ENCODE results near the gene TNIK. TPM values are rescaled to one million over a fixed set of nuclear protein-coding genes. Genes with fewer than 3 reads are reported as not detected.

TNIK gene
- total RNA-seq, 1 donor from 2014 or later = 27.4 TPM

DNA sequence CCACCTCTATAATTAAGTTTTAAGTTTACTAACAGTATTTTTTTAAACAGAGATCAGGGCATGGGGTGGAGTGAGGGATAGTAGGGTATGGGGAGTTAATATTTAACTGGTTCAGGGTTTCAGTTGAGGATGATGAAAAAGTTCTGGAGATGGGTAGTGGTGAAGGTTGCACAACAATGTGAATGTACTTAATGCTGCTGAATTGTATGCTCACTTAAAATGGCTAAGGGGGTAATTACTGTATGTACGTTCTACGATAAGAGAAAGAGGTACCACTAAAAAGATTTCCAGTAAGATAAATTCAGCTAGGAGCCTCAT lies 101.4 kb downstream of the TNIK start:
- no peak for DNase-seq
- Mint-ChIP-seq H3K4me1 (peaks cover 28% of the 10 kb centered on the region), H3K4me3 (no peak overlapping the region), H3K36me3 (ENCODE audit: low read depth) (peaks cover 14% of the 10 kb centered on the region), H3K27ac (no peak overlapping the region), H3K9me3 (no peaks in the 10 kb centered on the region), H3K27me3 (no peaks in the 10 kb centered on the region)
- intact Hi-C loops (cut with micrococcal nuclease) = loop anchor here (5.0 kb wide), 1 partner anchor 98 kb away; no protein-coding TSS in a partner anchor

DNA sequence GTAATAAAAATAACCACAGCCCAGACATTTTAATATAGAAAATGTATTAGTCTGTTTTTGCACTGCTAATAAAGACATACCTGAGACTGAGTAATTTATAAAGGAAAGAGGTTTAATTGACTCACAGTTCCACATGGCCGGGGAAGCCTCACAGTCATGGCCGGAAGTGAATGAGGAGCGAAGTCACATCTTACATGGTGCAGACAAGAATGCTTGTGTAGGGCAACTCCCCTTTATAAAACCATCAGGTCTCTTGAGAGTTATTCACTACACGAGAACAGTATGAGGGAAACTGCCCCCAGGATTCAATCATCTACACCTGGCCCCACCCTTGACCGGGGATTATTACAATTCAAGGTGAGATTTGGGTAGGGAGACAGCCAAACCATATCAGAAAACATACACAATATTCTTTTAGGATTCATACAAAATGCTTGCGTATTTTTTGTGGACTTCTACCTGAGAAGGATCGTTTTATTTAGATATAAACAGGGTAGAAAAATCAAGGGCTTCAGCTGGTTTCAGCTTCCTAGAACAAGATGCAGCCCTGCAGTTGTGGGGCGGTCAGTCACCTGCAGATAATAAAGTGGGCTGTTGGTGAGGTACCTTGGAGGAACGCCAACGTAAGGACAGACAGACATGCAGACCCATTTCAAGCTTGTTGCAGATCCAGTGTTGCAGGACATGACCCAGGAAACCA lies 101.9 kb downstream of the TNIK start:
- no peaks in the 10 kb centered on the region for H3K9me3 Mint-ChIP-seq
- H3K4me1 Mint-ChIP-seq = peaks cover 28% of the 10 kb centered on the region
- no peaks in the 10 kb centered on the region for H3K27me3 Mint-ChIP-seq
- H3K4me3 Mint-ChIP-seq = no peak overlapping the region
- H3K27ac Mint-ChIP-seq = no peak overlapping the region
- intact Hi-C loops (cut with micrococcal nuclease) = loop anchor here (5.0 kb wide), 1 partner anchor 99 kb away; no protein-coding TSS in a partner anchor
- no peak for DNase-seq
- H3K36me3 Mint-ChIP-seq (ENCODE audit: low read depth) = peaks cover 14% of the 10 kb centered on the region

DNA sequence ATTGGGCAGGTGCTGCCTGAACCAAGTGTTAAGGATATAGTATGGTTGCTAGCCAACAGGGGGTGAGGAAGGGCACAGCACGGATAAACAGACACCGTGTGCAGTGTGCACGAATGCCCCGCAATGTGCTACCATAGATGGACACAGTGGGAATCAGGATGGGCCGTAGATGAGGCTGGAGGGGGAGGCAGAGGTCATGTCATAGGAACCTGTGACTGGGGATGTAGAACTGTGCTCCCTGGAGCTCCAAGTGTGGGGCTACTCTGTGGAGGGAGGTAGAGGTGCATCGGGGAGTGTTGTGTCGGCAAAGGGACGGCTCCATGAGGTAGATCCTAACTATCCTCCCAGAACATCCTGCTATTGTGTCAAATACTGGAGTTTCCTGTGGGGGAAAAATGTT lies 102.5 kb downstream of the TNIK start:
- intact Hi-C loops (cut with micrococcal nuclease) = loop anchor here (5.0 kb wide), 1 partner anchor 100 kb away; no protein-coding TSS in a partner anchor

DNA sequence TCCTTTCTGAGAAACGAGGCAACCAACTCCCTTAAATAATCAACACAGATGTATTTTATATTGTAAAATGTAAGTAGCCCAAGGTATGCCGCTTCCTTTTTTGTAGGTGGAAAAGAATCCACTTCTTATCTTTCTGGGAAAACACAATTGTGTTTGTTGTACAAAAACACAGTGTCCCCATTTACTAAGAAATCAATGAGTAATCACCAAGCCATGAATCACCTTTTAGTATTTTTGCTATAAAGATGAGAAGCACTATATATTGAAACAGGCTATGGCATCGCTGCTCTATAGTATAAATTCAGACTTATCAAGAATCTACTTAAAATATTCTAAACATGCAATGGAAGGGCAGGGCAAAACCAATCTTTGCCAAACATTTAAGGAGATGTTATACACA lies 104.0 kb downstream of the TNIK start:
- intact Hi-C loops (cut with micrococcal nuclease) = loop anchor here (5.0 kb wide), 1 partner anchor 101 kb away; no protein-coding TSS in a partner anchor
- Mint-ChIP-seq H3K4me3 (no peak overlapping the region), H3K4me1 (peaks cover 30% of the 10 kb centered on the region), H3K36me3 (ENCODE audit: low read depth) (peaks cover 14% of the 10 kb centered on the region), H3K27ac (peak overlapping the region; percentile 9), H3K27me3 (no peaks in the 10 kb centered on the region), H3K9me3 (no peaks in the 10 kb centered on the region)
- no peak for DNase-seq

More for the DNA sequence above, 102.5 kb downstream of the TNIK start:
- DNase-seq = no peak
- Mint-ChIP-seq H3K9me3 (no peaks in the 10 kb centered on the region), H3K27me3 (no peaks in the 10 kb centered on the region), H3K4me3 (no peak overlapping the region), H3K4me1 (peaks cover 28% of the 10 kb centered on the region), H3K36me3 (ENCODE audit: low read depth) (peaks cover 14% of the 10 kb centered on the region), H3K27ac (no peak overlapping the region)

DNA sequence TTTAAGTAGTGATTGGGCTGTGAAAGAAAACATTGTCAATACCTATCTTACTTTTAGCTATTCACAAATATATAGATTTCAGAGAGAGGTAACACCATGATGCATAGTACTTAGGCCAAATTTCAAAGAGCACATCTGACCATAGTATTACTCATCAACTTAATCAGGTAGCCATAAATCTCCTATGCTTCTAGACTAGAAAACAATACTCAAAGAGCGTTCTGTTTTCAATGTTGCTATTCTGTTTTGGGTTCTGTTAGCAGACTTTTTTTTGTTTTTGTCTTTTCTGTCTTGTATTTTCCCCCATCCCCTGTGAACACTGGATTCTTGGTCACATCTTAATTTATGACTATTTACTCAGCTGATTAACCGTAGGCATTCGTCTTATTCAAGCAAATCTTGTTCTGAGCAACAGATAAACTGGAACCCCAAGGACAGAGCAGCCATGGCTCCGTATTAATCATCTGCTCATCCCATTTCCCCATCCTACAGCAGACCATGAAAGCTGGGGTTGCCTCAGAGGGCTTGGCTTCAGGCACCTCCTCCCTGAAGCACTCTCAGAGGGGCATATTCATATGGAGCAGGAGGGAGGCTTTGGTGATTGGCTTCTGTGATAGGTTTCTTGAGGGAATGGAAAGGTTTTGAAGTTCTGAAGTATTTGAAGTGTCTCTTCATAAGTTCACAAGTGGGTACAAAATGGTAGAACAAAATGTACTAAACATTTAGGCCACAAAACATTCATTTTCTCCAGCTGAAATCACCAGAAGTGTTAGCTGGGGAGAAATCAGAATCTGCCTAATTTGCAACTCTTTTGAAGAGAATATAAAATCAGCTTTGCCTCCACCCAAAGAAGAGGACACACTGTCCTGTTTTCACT lies 105.3 kb downstream of the TNIK start:
- Mint-ChIP-seq H3K4me3 (no peak overlapping the region), H3K4me1 (peaks cover 30% of the 10 kb centered on the region), H3K27me3 (no peaks in the 10 kb centered on the region), H3K36me3 (ENCODE audit: low read depth) (peaks cover 11% of the 10 kb centered on the region), H3K9me3 (no peaks in the 10 kb centered on the region), H3K27ac (peak overlapping the region; percentile 74)
- no peak for DNase-seq
- intact Hi-C loops (cut with micrococcal nuclease) = loop anchor here (5.0 kb wide), 1 partner anchor 102 kb away; no protein-coding TSS in a partner anchor

DNA sequence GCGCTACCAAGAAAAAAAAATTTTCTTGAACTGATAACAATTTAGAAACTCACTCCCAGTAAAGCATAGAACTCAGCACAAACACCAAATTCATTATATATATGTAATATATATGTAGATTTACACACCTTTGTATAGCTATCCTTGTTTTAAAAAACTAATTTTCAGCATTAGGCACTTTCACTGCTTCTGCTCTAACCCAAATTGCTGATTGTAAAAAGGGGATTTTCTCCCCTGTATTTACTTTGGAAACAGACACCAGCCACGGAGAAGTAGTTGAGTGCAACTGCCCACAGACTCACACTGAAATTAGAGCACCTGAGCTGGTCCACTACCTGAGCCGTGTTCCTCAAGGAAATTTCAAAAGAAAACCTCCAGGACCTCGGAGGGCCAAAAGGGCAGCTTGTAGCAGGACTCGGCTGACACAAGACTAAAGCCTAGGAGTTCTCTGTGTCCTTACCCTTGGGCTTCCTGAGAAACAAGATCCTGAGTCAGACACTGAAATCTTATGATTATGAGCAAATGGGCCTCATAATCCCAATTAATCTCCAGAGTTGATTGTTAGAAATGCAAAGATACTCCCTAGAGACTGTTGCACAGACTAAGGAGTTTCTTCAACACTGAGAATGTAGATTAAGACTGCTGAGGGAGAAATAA lies 106.0 kb downstream of the TNIK start:
- Mint-ChIP-seq H3K27me3 (no peaks in the 10 kb centered on the region), H3K9me3 (no peaks in the 10 kb centered on the region), H3K4me3 (no peak overlapping the region), H3K36me3 (ENCODE audit: low read depth) (peaks cover 11% of the 10 kb centered on the region), H3K27ac (no peak overlapping the region), H3K4me1 (peaks cover 30% of the 10 kb centered on the region)
- intact Hi-C loops (cut with micrococcal nuclease) = no loop called here
- no peak for DNase-seq

DNA sequence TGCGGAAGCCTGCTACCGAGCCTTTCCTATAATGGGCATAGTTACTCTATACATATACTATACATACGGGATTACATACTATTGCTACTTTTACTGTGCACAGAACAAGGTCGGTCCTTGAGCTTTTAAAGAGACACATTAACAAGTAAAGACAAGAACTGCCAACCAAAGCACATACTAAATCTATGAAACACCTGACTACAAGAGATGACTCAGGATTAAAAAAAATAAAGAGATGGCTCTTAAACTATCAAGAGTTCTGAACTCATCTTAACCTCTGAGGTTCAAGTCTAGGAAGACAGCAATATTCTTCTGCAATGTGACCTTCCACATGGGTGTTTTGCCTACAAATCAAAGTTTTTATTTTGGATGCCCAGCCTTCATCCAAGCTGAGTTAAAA lies 106.8 kb downstream of the TNIK start:
- no peaks in the 10 kb centered on the region for H3K9me3 Mint-ChIP-seq
- H3K27ac Mint-ChIP-seq = no peak overlapping the region
- peaks cover 11% of the 10 kb centered on the region for H3K36me3 Mint-ChIP-seq (ENCODE audit: low read depth)
- peaks cover 29% of the 10 kb centered on the region for H3K4me1 Mint-ChIP-seq
- intact Hi-C loops (cut with micrococcal nuclease) = no loop called here
- no peak for DNase-seq
- H3K4me3 Mint-ChIP-seq = no peak overlapping the region
- no peaks in the 10 kb centered on the region for H3K27me3 Mint-ChIP-seq

DNA sequence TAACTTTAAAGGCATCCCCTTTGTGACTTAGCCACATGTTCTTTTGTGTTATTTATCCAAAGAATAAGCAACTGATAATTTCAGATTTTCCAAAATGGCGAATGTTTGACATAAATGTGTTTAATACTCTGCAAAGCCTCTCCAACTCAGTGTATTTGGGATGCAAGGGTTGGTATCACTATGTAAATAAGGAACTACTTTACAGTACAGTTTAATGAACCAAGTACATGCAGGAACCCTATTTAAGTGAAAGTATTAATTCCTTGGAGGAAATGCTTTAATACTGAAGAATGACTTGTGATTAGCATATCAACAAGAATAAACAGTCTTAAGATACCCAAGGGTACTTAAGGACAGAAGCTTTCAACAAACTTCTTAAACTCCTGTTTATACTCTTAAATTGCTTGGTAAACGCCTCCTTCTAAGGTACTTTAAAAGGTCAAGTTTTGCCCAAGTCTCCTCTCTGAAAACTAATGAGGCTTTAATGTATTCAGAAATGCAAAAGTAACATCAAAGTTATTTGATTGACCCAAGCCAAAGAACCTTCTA lies 107.7 kb downstream of the TNIK start:
- DNase-seq = no peak
- Mint-ChIP-seq H3K27me3 (no peaks in the 10 kb centered on the region), H3K4me1 (peaks cover 30% of the 10 kb centered on the region), H3K36me3 (ENCODE audit: low read depth) (peaks cover 6% of the 10 kb centered on the region), H3K4me3 (no peak overlapping the region), H3K9me3 (no peaks in the 10 kb centered on the region), H3K27ac (no peak overlapping the region)
- intact Hi-C loops (cut with micrococcal nuclease) = no loop called here

DNA sequence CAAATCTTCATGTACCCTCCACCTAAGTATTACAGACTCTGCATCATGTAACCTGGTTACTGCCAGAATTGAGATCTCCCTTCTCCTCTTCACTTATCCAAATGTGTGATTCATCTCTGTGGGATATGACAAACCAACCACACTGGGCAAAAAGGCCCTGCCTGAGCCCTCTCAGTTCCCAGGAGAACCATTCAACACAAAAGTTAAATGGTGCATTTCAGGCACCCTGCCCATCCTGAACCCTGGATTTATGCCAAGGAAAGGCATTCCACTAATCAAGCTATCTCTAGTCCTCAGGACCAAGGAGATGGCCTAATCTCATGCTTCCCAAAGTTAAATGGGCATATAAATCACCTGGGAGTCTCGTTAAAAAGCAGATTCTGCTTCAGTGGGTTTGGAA lies 108.5 kb downstream of the TNIK start:
- H3K36me3 Mint-ChIP-seq (ENCODE audit: low read depth) = peaks cover 9% of the 10 kb centered on the region
- peaks cover 30% of the 10 kb centered on the region for H3K4me1 Mint-ChIP-seq
- no peak overlapping the region for H3K4me3 Mint-ChIP-seq
- H3K27me3 Mint-ChIP-seq = no peaks in the 10 kb centered on the region
- no peak overlapping the region for H3K27ac Mint-ChIP-seq
- no peak for DNase-seq
- intact Hi-C loops (cut with micrococcal nuclease) = no loop called here
- H3K9me3 Mint-ChIP-seq = no peaks in the 10 kb centered on the region

DNA sequence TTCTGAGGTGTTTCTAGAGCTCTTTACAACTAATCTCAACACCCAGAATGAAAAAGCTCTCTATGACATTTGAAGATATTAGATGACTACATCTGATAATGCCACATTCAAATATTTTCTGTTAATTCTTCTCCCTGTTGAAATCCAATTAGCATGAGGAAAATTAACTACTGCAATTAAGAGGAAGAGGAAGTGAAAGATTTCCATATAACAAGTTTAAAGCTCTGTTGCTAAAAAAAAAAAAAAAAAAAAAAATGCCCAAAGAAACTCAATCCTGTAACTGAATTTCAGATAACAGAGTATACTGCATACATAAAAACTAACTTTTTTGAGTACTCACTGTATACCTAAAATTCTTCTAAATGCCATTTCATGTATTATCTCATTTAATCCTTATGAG lies 109.8 kb downstream of the TNIK start:
- no peaks in the 10 kb centered on the region for H3K27me3 Mint-ChIP-seq
- intact Hi-C loops (cut with micrococcal nuclease) = no loop called here
- H3K4me3 Mint-ChIP-seq = no peak overlapping the region
- peaks cover 13% of the 10 kb centered on the region for H3K36me3 Mint-ChIP-seq (ENCODE audit: low read depth)
- peaks cover 5% of the 10 kb centered on the region for H3K9me3 Mint-ChIP-seq
- no peak overlapping the region for H3K27ac Mint-ChIP-seq
- no peak for DNase-seq
- peaks cover 20% of the 10 kb centered on the region for H3K4me1 Mint-ChIP-seq

DNA sequence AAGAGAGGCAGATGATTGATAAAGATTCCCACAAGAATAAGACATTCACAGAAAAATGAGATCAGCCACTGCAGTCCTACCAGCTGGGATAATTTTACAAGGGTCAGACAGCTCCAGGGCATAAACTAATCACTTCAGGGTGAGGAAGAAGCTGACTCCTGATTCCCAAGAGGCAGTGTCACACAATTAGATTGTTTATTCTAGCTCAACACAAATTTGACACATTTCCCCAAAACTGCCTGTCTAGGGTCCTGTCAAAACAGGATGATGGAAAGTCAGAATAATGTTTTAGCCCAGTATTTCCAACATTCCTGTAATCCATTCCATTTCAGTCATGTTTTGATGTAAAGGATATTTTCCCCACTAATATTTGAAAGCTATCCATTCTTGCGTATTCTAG lies 110.8 kb downstream of the TNIK start:
- Mint-ChIP-seq H3K27ac (no peak overlapping the region), H3K4me3 (no peak overlapping the region), H3K9me3 (peaks cover 12% of the 10 kb centered on the region), H3K4me1 (peaks cover 12% of the 10 kb centered on the region), H3K27me3 (no peaks in the 10 kb centered on the region), H3K36me3 (ENCODE audit: low read depth) (peaks cover 18% of the 10 kb centered on the region)
- DNase-seq = no peak
- intact Hi-C loops (cut with micrococcal nuclease) = no loop called here

DNA sequence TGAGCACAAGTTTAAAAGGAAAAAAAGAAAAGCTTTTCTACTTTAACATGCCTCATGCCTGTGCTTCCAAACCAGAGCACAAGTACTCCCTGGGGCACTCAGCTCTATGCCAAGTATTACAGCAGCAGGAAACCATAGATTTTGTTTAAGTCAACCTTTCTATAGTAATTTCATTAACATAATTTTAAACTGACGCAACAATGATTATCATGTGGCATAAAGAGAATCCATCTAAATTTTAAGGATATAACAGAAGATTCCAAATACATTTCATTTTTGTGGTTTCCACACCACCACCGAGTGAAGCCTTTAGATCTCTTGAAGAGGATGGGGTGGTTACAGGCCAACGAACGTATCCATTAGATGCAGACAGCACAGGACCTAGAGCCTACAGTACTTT lies 112.1 kb downstream of the TNIK start:
- intact Hi-C loops (cut with micrococcal nuclease) = no loop called here
- H3K27me3 Mint-ChIP-seq = no peaks in the 10 kb centered on the region
- H3K4me3 Mint-ChIP-seq = no peak overlapping the region
- H3K4me1 Mint-ChIP-seq = peaks cover 14% of the 10 kb centered on the region
- DNase-seq = no peak
- H3K36me3 Mint-ChIP-seq (ENCODE audit: low read depth) = peaks cover 27% of the 10 kb centered on the region
- no peak overlapping the region for H3K27ac Mint-ChIP-seq
- peaks cover 17% of the 10 kb centered on the region for H3K9me3 Mint-ChIP-seq

DNA sequence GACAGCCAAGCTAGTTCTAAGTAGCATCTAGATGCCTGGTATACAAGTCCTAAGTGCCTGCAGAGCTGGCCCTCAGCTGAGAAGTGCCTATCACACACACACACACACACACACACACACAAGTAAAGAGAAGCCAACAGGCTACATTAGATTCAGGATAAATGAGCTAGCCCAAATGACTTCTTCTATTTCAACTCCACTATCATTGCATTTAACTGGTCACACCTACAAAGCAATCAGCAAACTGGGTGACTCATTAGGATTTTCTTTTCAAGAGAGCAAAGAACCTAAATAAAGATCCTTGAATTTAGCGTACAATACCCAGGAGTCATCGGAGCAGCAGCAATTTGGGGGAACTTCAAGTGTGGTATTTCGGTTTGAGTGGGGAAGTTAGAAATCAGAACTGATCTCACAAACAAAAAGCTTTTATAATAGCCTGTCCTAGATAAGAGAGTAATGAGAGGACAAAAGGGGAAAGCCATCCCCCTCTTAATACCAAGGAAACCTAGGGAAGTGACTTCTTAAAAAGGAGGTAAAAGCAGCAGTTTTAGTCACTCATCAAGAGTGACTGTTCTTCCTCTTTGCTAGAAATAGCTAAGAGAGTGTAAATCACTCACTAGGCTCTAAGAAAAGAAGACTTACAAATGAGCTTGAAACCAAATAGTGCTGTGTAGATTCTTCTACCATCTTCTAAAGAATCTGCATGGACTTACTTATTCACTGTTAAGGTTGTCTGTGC lies 112.7 kb downstream of the TNIK start:
- no peaks in the 10 kb centered on the region for H3K27me3 Mint-ChIP-seq
- H3K27ac Mint-ChIP-seq = peak overlapping the region; percentile 70
- peaks cover 30% of the 10 kb centered on the region for H3K36me3 Mint-ChIP-seq (ENCODE audit: low read depth)
- H3K4me1 Mint-ChIP-seq = peaks cover 14% of the 10 kb centered on the region
- intact Hi-C loops (cut with micrococcal nuclease) = no loop called here
- H3K4me3 Mint-ChIP-seq = no peak overlapping the region
- DNase-seq = no peak
- peaks cover 21% of the 10 kb centered on the region for H3K9me3 Mint-ChIP-seq

Data from activated CD4-positive, alpha-beta T cell treated with anti-CD3 and anti-CD28 coated beads, Interleukin-2, amount 10 ng/mL, durations not matched to agents 24 days and 14 days (primary cell).